ENCODE data around the gene OSER1. TPM values are rescaled to one million over a fixed set of nuclear protein-coding genes. Genes with fewer than 3 reads are reported as not detected.

Gene OSER1
- total RNA-seq, 1 experiment from 2014 or later: 35.7 TPM

DNA sequence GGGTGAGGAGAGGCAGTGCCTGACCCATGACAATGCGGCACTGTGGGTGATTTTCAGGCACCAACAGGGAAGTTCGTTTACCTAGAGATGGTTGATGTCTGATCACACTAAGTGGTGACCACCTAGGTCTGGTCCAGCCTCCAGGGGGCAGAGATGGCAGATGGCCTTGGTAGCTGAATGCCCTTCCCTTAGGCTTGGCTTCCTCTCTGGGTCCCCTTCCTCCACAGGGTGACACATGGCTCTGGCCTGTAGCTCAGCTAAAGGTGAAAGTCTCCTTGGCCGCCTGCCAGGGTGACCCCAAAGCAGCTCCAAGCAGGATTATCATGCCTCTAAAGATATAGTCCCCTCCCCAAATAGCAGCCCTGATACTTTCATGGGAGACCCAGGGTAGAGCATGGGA lies 43.0 kb upstream of the OSER1 start:
- H3K9ac ChIP-seq (ENCODE audit: extremely low read depth, insufficient read length, low read length): no peak overlapping the region
- peaks cover 8 to 14% of the 10 kb centered on the region in 2 experiments for H3K4me1 Mint-ChIP-seq
- no peak overlapping the region for H3K23ac ChIP-seq (ENCODE audit: insufficient read length, low read depth, low read length)
- H3K14ac ChIP-seq (ENCODE audit: insufficient read depth, low read length): no peak overlapping the region
- no peak overlapping the region for H3K4me2 ChIP-seq (ENCODE audit: insufficient read depth, insufficient read length, low read length)
- no peak overlapping the region for H2BK120ac ChIP-seq (ENCODE audit: low read depth, low read length, poor library complexity, severe bottlenecking)
- no peak overlapping the region for H2BK15ac ChIP-seq (ENCODE audit: low read depth, low read length)
- H4K91ac ChIP-seq (ENCODE audit: insufficient read length, low read depth, low read length): no peak overlapping the region
- H2BK5ac ChIP-seq (ENCODE audit: insufficient read length, low read length): no peak overlapping the region
- no peaks in the 10 kb centered on the region for H3K27me3 ChIP-seq (ENCODE audit: insufficient read depth, low read length)
- no peaks in the 10 kb centered on the region for H4K20me1 ChIP-seq (ENCODE audit: control insufficient read depth, insufficient read depth, insufficient read length)
- no peak overlapping the region for H3K27ac Mint-ChIP-seq
- no peaks in the 10 kb centered on the region for H3K4me1 ChIP-seq (ENCODE audit: insufficient read depth, low read length)
- H3K27me3 Mint-ChIP-seq (ENCODE audit: low read depth): no peaks in the 10 kb centered on the region; the same call in 1 of the 2 replicates
- H4K8ac ChIP-seq (replicated peaks; ENCODE audit: insufficient read length, low read depth, low read length): no peak overlapping the region
- H3T11ph ChIP-seq (ENCODE audit: low read length): no peak overlapping the region
- no peaks in the 10 kb centered on the region for H3K36me3 Mint-ChIP-seq (ENCODE audit: insufficient read depth in 1 of 3, low read depth in 3 of 3)
- no peak overlapping the region for H3K27ac ChIP-seq (ENCODE audit: insufficient read length, low read depth, low read length)
- no peaks in the 10 kb centered on the region for H3K9me3 Mint-ChIP-seq
- no peak overlapping the region for H3K56ac ChIP-seq (ENCODE audit: insufficient read length, low read depth, low read length)
- DNase-seq: peak; percentile 41
- H3K18ac ChIP-seq (ENCODE audit: insufficient read length, low read depth, low read length): no peak overlapping the region
- H3K4ac ChIP-seq (ENCODE audit: low read depth, low read length): no peak overlapping the region
- no peak overlapping the region for H2AK5ac ChIP-seq (ENCODE audit: insufficient read length, low read length)
- H4K5ac ChIP-seq (ENCODE audit: insufficient read length, low read depth, low read length): no peak overlapping the region
- no peaks in the 10 kb centered on the region for H3K23me2 ChIP-seq (ENCODE audit: insufficient read length, low read depth, low read length, poor library complexity, severe bottlenecking)
- TF ChIP-seq, protein P1, sequence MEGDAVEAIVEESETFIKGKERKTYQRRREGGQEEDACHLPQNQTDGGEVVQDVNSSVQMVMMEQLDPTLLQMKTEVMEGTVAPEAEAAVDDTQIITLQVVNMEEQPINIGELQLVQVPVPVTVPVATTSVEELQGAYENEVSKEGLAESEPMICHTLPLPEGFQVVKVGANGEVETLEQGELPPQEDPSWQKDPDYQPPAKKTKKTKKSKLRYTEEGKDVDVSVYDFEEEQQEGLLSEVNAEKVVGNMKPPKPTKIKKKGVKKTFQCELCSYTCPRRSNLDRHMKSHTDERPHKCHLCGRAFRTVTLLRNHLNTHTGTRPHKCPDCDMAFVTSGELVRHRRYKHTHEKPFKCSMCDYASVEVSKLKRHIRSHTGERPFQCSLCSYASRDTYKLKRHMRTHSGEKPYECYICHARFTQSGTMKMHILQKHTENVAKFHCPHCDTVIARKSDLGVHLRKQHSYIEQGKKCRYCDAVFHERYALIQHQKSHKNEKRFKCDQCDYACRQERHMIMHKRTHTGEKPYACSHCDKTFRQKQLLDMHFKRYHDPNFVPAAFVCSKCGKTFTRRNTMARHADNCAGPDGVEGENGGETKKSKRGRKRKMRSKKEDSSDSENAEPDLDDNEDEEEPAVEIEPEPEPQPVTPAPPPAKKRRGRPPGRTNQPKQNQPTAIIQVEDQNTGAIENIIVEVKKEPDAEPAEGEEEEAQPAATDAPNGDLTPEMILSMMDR (conservative IDR thresholded peaks at IDR 0.05): peak; percentile 50
- H2AFZ ChIP-seq (ENCODE audit: low read length): no peak overlapping the region
- H3K79me1 ChIP-seq (ENCODE audit: insufficient read depth, low read depth, low read length, poor library complexity, severe bottlenecking): no peaks in the 10 kb centered on the region
- H2BK12ac ChIP-seq (ENCODE audit: insufficient read length, low read depth, low read length): no peak overlapping the region
- no peaks in the 10 kb centered on the region for H3K9me3 ChIP-seq (ENCODE audit: control insufficient read depth, low read depth, low read length)
- no peak overlapping the region for H2BK20ac ChIP-seq (ENCODE audit: low read depth, low read length, poor library complexity, severe bottlenecking)
- H3K4me3 Mint-ChIP-seq: no peak overlapping the region
- no peaks in the 10 kb centered on the region for H3K79me2 ChIP-seq (ENCODE audit: insufficient read depth, low read length)
- WGBS (ENCODE audit: extremely low coverage, insufficient read length, low lambda C conversion rate): no CpG with 5 or more reads among the region's 3 CpGs
